Body of pancreas (tissue), 4 donors: ENCODE results near the gene HOXD10. TPM values are rescaled to one million over a fixed set of nuclear protein-coding genes. Genes with fewer than 3 reads are reported as not detected.
A peak's percentile ranks its signal among the peaks of the same experiment; 100 is the strongest.

Experiments used
- ATAC-seq: fragments of 150-250 bp; one replicate; pipeline ENCODE4 v1.9.1; 2016
- DNase-seq, 4 donors: peaks; one replicate each; pipeline ENCODE4 v3.0.0-alpha.2; 2019
- H3K27ac ChIP-seq, 4 donors: fragments of 200-600 bp; sonication (generic); 1 replicate in 3 of 4; 2 replicates in 1 of 4; pipeline versions ENCODE4 v1.5.1 to v1.6.1; 2016 to 2019; ENCODE audit warnings: mild to moderate bottlenecking in 1 of 4, mixed read lengths in 1 of 4, moderate library complexity in 1 of 4
- H3K27me3 ChIP-seq, 2 donors: fragments of 200-600 bp; sonication (generic); one replicate each; pipeline ENCODE4 v1.6.0; 2016; ENCODE audit warnings: mild to moderate bottlenecking in 1 of 2
- H3K36me3 ChIP-seq, 2 donors: fragments of 200-600 bp; sonication (generic); replicated peaks in 1 of 2; 2 replicates each; pipeline ENCODE4 v1.5.1; 2016; ENCODE audit warnings: low read depth in 2 of 2; ENCODE audit not compliant: insufficient read depth in 1 of 2
- H3K4me1 ChIP-seq: fragments of 200-600 bp; sonication (generic); one replicate; pipeline ENCODE4 v1.6.0; 2016
- H3K4me3 ChIP-seq, 2 donors: fragments of 200-600 bp; sonication (generic); 1 replicate in 1 of 2; 2 replicates in 1 of 2; pipeline ENCODE4 v1.5.1; 2016 to 2019
- H3K9me3 ChIP-seq, 3 donors: fragments of 200-600 bp; sonication (generic); 1 replicate in 2 of 3; 2 replicates in 1 of 3; pipeline ENCODE4 v1.5.1; 2016
- CTCF ChIP-seq, 7 experiments: fragments of 450-650 bp in 4 of 7; fragments of 200-600 bp in 3 of 7; sonication (generic) in 3 of 7; IDR thresholded peaks; one replicate each; pipeline ENCODE4 v1.5.1; 2016 to 2019; ENCODE audit warnings: antibody characterized with exemption in 7 of 7
- POLR2A ChIP-seq, 3 donors: fragments of 450-650 bp; IDR thresholded peaks; one replicate each; pipeline ENCODE4 v1.6.1; 2016; ENCODE audit warnings: antibody characterized with exemption in 3 of 3, mild to moderate bottlenecking in 2 of 3
- WGBS, 2 donors: methylation state at CpG; one replicate each; pipeline ENCODE4 v1.1.5; 2017; 5-methylcytosine and 5-hydroxymethylcytosine counted together
- intact Hi-C: fragments of 100-400 bp; cut with DNase I; formaldehyde crosslinking; loops from one replicate; pipeline ENCODE4 v1.15.1; 2023
- total RNA-seq, 2 donors: library from RNA; depleted of rRNA; stranded (reverse); fragments of >200 nt; gene quantifications; one replicate each; pipeline ENCODE4 v1.1.0, GENCODE V29; 2016

HOXD10 gene
- total RNA-seq, 2 donors from 2014 or later = 0.26 TPM; not detected in 1

- DNase-seq (no peak), ATAC-seq (no peak)
- Histone ChIP-seq H3K9me3 (no peaks in the 10 kb centered on the region), H3K36me3 (no peaks in the 10 kb centered on the region), H3K4me3 (no peak overlapping the region), H3K4me1 (peaks cover 17% of the 10 kb centered on the region), H3K27me3 (peaks cover 0 to 62% of the 10 kb centered on the region in 2 donors), H3K27ac (no peak overlapping the region)
- WGBS, 2 donors = 13 to 14% methylated on average over 4 of the region's 4 CpGs
- TF ChIP-seq CTCF (IDR thresholded peaks at IDR 0.05) (no peak), POLR2A (IDR thresholded peaks at IDR 0.05) (no peak)
- intact Hi-C loops = loop anchor here (5.0 to 10.0 kb wide), 2 partner anchors 515 to 687 kb away; no protein-coding TSS in a partner anchor
These were observed 11.1 kb downstream of the HOXD10 start for GRCh38 chr2:176127774-176128072.

- H3K9me3 ChIP-seq = no peaks in the 10 kb centered on the region
- H3K4me3 ChIP-seq = no peak overlapping the region
- no peak overlapping the region for H3K27ac ChIP-seq
- H3K36me3 ChIP-seq = no peaks in the 10 kb centered on the region
- DNase-seq = no peak
- intact Hi-C loops = loop anchor here (5.0 to 10.0 kb wide), 2 partner anchors 514 to 686 kb away; no protein-coding TSS in a partner anchor
- peaks cover 10% of the 10 kb centered on the region for H3K4me1 ChIP-seq
- no peak for TF ChIP-seq POLR2A (IDR thresholded peaks at IDR 0.05)
- no peak for TF ChIP-seq CTCF (IDR thresholded peaks at IDR 0.05)
- no peak for ATAC-seq
- WGBS, 2 donors = 8 to 12% methylated on average over 45 to 49 of the region's 49 CpGs
- peaks cover 0 to 62% of the 10 kb centered on the region in 2 donors for H3K27me3 ChIP-seq
These were observed 11.8 kb downstream of the HOXD10 start for GRCh38 chr2:176128172-176128981.

GRCh38 chr2:176128982-176129796, 12.6 kb downstream of the HOXD10 start, which contains the start of gene HOXD8:
TSS of gene HOXD8 (plus strand) at chr2:176129705. CDS start at chr2:176130367, 662 bp downstream.
- H3K27me3 ChIP-seq = peaks cover 0 to 69% of the 10 kb centered on the region in 2 donors
- intact Hi-C loops = loop anchor here (5.0 to 10.0 kb wide), 2 partner anchors 513 to 686 kb away; no protein-coding TSS in a partner anchor
- TF ChIP-seq POLR2A (IDR thresholded peaks at IDR 0.05) (no peak), CTCF (IDR thresholded peaks at IDR 0.05) (no peak)
- H3K4me1 ChIP-seq = peaks cover 10% of the 10 kb centered on the region
- no peaks in the 10 kb centered on the region for H3K9me3 ChIP-seq
- no peak for DNase-seq
- ATAC-seq = peak; percentile 44
- H3K36me3 ChIP-seq = no peaks in the 10 kb centered on the region
- WGBS, 2 donors = 3 to 17% methylated on average over 21 to 62 of the region's 64 CpGs
- H3K4me3 ChIP-seq = no peak within 1 kb of the TSS
- H3K27ac ChIP-seq = peak within 1 kb of the TSS in 1 of 4 donors; percentile 55

GRCh38 chr2:176129813-176130146, 13.2 kb downstream of the HOXD10 start:
- DNase-seq = no peak
- WGBS, 2 donors = 3 to 13% methylated on average over 3 to 39 of the region's 43 CpGs
- intact Hi-C loops = loop anchor here (5.0 to 10.0 kb wide), 2 partner anchors 513 to 685 kb away; no protein-coding TSS in a partner anchor
- H3K27me3 ChIP-seq = peaks cover 0 to 73% of the 10 kb centered on the region in 2 donors
- no peaks in the 10 kb centered on the region for H3K9me3 ChIP-seq
- peak; percentile 47 for ATAC-seq
- peaks cover 10% of the 10 kb centered on the region for H3K4me1 ChIP-seq
- H3K4me3 ChIP-seq = no peak overlapping the region
- TF ChIP-seq POLR2A (IDR thresholded peaks at IDR 0.05) (no peak), CTCF (IDR thresholded peaks at IDR 0.05) (no peak)
- H3K36me3 ChIP-seq = no peaks in the 10 kb centered on the region
- H3K27ac ChIP-seq = peak overlapping the region in 1 of 4 donors; percentile 55
